HT-29 (cell line): ENCODE results near the gene SORCS2. TPM values are rescaled to one million over a fixed set of nuclear protein-coding genes. Genes with fewer than 3 reads are reported as not detected.

Source experiments
- DNase-seq: peaks from one replicate; pipeline ENCODE4 v3.0.0-alpha.2; 2015; ENCODE audit warnings: low spot score
- total RNA-seq: library from RNA; depleted of rRNA; stranded (reverse); fragments of >200 nt; shearing (Covaris generic); gene quantifications from 2 replicates; pipeline ENCODE4 v1.2.3, GENCODE V29; 2014

SORCS2 gene
- total RNA-seq, 1 experiment from 2014 or later = not detected

DNA sequence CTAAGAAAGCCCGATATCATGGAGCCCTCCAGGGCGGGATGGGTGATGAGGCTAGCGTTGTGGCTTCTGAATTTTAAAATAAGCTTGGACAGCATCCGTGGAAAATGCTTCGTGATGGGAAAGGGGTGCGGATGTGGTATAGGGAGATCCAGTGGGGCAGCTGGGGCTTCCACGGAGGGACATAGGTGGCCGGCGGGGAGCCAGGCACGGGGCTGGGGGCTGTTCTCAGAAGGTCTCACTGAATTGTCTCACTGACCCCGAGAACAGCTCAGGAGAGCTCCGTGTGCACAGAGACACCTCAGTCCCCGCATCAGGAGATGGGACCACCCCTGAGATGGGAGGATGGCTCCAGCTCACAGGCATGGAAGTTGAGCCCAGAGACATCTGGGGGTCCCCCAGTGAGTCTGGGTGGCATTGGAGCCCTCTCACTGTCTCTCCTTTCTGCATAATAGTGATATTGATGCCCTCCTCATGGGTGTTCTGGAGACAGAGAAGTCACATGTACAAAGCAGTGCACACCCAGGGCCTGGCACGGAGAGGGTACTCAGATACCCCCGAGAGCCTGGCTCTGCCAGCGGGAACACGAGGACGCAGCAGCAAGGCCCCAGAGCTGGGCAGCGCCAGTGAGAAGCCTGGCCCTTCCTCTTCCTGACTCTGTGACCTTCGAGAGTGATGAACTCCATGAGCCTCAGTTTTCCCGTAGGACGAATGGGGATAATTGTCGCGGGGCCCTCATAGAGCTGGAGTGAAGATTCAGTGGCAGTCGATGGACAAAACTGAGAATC is 313.0 kb downstream of the SORCS2 start:
- DNase-seq = no peak

DNA sequence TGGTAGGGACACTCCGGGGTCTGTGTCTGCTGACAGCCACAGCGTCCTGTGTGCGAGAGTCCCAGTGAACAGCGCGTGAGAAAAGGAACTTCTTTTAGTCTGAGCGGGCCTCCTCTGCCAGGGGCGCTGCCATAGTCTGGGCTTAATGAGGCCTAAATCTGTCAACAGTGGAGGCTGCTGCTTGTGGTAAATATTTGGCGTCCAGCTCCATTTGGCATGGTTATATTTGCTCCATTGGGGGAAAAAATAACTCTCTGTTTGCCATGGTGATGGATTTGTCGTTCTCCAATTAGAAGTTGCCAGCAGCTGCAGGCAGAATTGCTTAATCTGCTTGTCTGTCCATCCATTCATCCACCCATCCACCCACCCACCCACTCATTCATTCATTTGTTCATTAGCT is 313.8 kb downstream of the SORCS2 start:
- no peak for DNase-seq

DNA sequence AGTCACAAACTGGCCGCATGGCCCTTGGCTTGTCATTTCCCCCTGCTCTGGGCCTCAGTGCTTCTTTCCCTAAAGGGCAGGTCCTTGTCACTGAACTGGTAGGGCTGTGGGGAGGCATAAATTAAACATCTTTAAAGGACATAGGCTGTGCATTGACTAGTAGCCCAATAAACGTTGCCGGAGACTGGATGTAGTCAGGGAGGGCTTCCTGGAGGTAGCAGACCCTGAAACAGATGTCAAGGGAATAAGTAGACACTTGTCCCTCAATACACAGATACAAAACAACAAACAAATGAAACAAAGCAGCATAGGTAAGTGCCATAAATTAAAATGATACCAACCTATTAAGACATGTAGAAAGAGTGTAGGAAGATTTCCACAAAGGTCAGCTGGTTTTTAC is 314.2 kb downstream of the SORCS2 start:
- DNase-seq = no peak

DNA sequence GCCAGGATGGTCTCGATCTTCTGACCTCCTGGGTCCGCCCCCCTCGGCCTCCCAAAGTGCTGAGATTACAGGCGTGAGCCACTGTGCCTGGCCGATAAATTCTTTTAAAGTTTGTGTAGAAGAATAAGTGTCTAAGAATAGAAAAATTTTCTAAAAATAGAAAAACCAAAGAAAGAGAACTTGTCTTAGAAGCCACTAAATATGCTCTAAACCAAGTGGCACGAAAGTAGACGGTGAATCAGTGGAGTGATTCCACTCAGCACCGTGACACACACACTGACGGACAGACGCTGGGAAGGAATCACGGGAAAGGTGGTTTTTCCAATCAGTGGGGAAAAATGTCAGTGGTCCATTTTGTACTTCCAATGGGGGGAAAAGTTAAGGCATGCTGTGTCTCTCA is 315.0 kb downstream of the SORCS2 start:
- no peak for DNase-seq

DNA sequence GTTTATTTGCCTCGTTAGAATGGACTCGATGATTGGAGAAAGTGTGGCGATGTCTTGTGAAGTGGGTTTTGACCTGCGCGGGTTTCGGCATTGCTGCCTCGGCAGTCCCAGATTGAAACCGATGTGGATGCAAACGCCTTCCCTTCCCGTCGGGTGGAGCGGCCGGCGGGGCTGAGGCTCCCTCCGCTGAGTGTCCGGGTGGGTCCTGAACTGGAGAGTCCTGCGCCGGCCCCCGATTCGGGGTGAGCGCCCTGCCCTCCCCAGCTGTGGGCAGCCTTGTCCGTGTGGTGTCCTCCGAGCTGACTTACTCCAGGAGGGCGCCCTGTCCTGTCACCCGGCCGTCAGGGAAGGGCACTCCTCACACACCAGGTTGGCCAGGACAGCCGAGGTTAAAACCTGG is 317.7 kb downstream of the SORCS2 start:
- DNase-seq = no peak

DNA sequence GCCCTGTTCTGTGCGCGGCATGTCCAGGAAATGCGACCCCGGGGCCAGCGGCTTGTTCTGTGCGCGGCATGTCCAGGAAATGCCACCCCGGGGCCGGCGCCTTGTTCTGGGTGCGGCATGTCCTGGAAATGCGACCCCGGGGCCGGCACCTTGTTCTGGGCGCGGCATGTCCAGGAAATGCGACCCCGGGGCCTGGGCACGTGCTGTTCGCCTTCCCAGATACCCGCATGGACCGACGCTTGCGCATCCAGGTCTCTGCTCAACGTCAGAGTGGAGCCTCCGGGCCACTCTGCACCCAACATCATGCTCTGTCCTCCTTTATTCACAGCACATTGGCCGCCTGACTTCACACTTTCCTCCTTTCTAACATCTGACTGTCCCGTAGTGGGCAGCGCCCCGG is 318.2 kb downstream of the SORCS2 start:
- no peak for DNase-seq

DNA sequence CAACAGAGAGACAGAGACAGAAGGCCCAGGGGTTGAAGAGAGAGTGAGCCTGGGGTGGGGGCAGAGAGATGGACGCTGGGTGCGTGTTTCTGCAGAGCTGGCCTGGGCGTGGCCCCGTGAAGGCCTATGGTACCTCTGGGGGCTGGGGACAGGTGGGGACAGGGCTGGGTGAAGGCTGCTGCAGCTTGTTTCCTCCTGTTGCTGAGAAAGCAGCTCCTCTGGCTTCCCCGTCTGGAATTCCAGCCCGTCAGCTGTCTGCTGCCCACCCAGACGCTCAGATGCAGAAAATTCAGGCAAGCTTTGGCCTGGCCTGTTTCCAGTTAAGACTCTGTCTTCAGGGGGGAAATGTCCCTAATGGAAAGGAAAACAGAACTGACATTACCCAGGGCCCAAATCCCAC is 319.2 kb downstream of the SORCS2 start:
- DNase-seq = no peak

DNA sequence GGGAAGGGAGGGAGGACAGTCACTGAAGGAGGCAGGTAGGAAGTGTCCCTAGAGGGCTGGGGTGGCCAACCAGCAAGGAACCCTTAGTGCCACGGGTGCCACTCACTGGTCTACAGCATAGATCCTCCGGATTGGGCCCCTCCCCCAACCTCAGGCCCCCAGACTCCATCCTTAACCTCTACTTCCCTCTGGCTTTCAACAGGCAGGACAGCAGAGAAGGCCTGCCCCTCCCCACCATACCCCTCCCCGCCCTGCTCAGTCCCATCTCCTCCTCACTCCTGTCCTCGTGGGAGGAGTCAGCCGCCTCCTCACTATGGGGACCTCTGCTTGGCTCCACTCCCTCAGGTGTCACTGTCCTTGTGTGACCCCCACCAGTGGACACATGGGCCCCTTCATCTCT is 320.1 kb downstream of the SORCS2 start:
- no peak for DNase-seq

DNA sequence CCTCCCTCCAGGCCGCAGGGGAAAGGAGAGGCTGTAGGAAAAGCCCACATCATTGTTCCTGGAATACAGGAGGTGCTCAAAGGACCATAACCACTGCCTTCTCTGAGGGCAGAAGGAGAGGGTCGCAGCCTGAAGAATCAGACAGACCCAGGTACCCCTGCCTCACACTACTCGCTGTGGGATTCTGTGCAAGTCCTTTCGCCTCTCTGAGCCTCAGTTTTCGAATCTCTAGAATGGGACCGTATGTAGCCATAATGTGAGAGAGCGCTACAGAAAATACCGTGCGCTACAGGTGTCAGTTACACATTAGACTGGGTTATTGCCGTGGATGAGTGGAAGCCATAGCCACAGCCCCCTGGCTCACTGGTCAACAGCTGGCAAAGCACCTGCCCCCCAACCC is 320.6 kb downstream of the SORCS2 start:
- no peak for DNase-seq

DNA sequence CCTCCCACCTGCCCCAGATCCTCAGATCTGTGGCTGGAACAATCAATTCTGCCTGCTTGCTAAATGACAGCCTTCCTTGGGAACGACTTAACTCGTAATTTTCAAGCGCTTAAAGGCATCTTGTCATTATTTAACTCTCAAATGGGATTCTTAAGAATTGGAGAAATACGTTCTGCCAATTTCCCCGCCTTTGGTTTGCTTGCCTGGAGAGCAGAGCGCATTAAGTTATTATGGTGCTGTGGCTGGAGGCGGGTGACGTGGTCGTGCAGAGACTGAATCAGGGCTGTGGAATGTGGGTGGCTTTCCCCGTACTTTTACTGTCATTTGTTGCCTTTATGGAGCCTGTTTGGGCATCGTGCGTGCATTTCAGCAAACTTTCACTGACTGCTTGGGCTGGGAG is 321.3 kb downstream of the SORCS2 start:
- no peak for DNase-seq

DNA sequence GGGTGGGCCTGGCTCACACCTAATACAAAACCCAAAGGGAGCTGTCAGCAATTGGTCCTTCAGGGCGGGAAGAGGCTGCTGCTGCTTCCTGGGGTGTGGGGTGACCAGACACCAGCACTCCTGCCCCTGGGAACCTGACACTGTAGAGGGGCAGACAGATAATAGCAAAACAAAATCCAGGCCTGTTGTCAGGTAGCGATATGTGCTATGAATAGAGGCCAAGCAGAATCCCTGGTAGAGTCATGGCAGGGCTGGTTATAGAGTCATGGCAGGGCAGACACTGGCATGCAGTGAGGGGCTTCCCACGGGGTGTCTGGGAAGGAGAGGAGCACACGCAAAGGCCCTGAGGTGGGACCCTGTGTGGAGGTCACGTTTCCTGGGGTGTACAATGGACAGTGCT is 321.9 kb downstream of the SORCS2 start:
- DNase-seq = no peak

DNA sequence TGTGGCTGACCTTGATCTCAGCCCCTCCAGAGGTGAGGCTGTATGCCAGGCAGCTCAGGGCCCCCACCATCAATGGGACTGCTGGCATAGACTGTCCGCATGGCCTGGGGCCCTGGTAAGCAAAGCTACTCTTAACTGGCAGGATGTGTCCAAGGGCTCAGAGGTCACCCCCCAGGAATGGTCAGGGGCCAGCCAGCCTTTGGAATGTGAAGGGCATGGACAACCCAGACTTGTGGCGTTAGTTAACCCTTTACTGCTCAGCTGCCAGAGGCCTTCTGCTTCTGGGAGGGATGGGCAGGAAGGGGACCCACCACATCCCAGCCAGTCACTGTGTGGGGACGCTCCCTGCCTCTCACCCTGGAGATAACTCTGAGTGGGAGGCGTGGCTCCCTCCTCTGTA is 322.5 kb downstream of the SORCS2 start:
- no peak for DNase-seq

DNA sequence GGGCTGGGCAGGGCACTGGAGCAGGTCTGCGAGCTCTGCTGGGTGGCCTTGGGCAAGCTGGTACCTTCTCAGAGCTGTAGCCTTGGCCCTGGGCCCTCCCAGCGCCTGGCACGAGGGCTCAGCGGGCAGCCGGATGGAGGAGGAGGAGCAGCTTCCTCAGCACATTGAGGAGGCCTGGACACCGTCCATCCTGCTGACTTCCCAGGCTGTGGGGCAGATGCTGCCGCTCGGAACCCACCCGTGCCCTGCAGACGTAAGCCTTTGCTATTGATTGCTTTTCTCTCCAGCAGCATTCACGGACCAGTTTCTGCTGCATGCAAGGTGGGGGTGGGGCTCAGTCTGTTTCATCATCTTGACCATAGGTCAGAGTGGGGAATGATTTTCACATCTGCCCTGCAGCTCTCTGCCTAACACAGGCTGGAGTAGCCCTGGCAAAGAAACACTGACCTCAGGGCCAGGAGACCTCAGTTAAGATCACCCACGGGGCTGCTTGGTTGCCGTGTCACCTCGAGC is 323.1 kb downstream of the SORCS2 start:
- DNase-seq = no peak

DNA sequence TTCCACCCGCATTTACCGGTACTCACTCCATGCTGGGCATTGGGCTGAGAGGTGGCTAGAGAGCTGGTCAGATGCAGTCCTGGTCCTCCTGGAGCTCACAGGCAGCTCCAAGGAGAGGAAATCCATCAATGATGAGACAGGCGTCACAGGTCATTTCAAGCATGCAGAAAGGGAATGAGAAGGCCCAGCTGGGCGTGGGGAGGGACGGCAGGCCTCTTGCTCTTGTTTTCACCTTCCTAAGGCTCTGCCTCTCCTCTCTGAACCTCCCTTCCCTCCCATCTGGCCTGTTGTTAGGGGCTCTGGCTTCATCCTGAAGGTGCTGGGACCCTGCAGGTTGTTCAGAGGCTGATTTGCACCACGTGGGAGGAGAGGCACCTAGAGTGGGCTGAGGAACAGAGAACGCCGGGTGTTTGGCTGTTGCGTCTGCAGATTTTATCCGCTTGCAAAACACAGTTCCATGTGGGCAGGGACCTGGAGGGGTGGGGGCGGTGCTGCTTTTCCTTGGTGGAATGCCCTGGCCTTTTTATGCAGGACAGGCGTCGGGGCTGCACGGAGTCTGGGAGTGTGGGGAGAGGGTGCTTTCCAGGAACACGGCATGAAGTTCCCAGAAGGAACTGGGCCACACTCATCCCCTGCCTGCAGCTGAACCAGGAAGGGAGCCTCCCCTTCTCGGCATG is 323.9 kb downstream of the SORCS2 start:
- no peak for DNase-seq

DNA sequence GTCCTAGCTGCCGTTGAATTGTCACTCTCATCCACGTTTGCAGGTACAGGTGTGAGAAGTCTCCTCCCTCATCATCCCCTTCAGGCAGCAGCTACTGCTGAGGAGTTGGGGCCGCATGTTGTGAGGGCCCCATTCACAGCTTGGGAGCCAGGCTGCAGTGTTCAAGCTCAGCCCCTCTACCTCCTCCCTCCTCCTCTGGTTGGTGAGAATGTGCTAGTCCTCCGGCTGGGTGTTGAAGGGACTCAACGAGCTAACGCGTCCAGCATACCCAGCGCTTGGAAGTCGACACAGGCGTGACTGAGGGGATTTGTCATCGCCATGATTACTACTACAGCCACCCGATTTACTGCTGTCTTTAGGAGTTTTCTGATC is 324.4 kb downstream of the SORCS2 start:
- no peak for DNase-seq

DNA sequence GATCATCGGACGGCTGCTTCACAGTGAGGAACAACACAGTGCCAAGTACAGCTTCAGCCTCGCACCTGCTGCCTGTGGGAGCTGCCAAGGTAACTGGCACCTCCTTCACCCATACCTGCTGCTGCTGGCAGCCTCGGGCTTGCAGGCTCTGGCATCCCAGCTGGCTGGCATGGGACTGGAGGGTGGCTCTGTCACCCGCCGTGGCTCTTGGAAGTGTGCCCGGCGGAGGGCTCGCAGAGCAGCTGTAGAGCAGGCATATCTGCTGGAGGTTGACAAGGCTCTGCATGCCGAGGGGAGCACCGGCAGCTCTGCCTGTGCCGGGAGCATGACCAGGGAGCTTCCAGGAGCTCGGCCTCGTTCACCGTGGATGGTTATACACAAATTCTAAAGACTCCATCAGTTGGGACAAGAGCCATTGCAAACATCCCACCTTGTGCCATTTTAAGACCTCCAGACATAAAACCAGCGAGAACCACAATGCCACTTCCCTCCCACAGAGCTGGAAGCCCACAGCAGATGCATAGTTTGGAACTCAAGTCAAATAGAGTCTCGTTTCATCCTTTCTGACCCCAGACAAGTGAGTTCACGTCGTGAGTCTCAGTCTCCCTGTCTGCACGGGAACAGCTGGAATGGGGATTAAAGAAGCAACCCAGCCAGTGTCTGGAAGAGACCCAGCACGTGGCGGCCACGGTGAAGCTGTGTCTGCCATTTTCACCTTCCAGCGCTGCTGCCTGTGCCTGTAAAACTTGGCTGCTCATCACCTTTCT is 326.7 kb downstream of the SORCS2 start:
- no peak for DNase-seq

DNA sequence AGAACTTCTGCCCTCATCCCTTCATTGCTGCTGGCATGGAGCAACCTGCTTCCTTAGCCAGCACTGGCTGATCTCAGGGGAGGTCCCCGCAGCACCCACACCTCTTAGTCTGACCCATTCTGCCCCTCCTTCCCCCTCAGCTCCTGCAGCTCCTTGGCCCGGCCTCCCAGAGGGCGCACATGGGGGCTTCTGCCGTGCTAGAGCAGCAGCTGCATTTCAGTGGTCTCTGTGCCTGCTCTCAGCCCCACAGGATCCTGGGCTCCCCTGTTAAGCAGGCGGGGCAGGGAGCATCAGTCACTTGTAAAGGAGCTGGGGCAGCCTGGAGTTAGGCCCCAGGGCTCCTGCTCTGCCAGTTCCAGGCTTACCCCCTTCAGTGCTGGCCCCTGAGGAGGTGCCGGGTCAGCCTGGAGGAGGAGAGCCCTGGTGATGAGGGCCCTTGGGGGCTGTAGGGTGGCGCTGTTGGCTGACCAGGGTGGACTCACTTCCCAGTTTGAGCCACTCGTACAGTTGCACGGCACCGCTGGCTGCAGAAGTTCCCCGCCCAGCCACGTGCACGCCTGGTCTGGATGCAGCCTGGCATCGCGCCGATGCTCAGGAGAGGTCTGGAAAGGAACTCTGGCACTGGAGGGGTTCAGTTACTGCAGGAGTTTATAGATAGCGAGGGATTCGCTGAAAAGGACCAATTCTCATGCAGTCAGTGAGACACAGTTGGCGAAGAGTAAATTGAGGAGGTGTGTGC is 327.5 kb downstream of the SORCS2 start:
- no peak for DNase-seq

DNA sequence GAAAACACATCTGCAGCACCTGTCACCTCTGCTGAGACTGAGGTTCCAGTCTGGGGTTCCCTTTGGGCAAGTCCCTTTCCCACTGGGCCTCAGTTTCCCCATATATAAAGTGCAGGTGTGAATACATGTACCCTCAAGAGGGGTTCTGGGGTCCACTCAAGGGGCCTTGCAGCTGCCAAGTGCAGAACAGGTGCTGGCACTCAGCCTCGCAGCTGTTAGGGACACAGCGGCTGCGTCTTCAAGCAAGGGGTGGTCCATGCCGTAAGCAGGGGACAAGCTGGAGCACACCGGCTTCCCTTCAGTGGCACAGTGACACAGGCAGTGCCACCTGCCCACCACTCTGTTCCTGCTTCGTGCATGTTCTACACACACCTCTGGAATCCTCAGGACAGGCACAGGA is 329.3 kb downstream of the SORCS2 start:
- DNase-seq = no peak

DNA sequence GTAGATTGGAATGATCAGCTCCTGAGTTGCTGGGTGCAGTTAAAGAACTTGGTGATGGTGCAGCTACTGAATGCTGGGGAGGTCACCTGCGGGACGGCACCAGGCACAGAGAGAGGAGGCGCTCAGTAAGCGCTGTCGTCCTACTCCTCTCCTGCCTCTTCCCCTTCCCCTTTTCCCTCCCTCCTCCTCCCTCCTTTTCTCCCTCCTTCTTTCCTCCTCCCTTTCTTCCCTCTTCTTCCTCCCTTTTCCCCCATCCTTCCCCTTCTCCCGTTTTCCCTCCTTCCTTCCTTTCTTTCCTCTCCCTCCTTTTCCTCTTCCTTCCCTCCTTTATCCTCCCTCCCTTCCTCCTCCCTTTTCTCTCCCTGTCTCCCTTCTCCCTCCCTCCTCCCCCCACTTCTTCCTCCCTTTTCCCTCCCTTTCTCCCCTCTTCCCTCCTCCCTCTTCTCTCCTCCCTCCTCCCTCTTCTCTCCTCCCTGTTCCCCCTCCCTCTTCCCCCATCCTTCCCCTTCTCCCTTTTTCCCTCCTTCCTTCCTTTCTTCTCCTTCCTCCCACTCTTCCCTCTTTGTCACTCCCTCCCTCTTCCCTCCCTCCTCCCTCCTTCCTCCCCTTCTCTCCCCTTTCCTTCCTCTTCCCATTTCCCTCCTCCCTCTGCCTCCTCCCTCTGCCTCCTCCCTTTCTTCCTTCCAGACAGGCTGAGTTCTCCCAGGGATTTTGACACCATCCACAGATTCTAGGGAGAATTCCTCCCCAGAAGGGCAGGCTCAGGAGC is 330.3 kb downstream of the SORCS2 start:
- DNase-seq = no peak

DNA sequence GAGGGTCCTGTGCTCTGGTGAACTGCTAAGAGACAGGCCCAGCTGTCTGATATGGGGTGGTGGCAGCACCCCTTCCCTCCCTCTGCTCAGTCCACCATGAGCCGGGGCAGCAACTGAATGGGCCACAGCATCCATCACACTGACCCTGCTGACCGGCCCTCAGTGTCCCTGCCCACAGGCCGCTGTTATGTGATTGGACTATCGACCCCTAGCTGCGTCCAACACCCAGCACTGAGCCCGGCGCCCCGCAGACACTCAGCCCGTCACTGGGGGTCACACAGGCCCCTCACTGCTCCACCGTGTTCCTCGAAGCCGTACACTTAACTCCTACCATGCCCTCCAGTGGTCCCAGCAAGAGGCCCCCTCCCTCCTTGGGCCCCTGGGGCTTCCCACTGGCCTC is 331.2 kb downstream of the SORCS2 start:
- DNase-seq = no peak

DNA sequence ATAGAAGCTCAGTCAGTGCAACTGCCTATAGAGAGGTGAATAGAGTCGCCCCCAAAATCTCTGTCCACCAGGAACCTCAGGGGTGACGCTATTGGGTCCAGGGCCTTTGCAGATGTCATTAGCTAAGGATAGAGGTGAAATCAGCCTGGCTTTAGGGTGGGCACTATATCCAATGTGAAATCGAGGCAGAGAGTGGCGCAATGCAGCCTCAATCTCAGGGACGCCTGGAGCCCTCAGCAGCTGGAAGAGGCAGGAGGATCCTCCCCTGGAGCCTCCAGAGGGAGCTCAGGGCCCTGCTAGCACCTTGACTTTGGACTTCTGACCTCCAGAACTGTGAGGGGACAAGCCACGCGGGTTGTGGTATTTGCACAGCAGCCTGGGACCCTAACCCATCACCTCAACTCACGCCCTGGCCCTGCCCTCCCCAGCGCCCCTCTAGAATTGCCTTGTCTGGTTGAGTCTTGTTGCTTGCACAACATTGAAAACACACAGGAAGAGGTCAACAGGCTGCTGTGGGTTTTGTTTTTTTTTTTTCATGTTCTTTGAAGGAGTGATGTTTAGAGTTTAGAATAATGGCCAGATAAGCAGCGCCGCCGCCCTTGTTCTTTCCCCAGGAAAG is 331.8 kb downstream of the SORCS2 start:
- DNase-seq = no peak
